Epidermal melanocyte (primary cell): ENCODE data around the gene ERBB4.

Source experiments
- DNase-seq: peaks from one replicate; pipeline ENCODE4 v3.0.0; 2011; ENCODE audit warnings: low spot score; ENCODE audit not compliant: insufficient read length

Gene ERBB4

DNA sequence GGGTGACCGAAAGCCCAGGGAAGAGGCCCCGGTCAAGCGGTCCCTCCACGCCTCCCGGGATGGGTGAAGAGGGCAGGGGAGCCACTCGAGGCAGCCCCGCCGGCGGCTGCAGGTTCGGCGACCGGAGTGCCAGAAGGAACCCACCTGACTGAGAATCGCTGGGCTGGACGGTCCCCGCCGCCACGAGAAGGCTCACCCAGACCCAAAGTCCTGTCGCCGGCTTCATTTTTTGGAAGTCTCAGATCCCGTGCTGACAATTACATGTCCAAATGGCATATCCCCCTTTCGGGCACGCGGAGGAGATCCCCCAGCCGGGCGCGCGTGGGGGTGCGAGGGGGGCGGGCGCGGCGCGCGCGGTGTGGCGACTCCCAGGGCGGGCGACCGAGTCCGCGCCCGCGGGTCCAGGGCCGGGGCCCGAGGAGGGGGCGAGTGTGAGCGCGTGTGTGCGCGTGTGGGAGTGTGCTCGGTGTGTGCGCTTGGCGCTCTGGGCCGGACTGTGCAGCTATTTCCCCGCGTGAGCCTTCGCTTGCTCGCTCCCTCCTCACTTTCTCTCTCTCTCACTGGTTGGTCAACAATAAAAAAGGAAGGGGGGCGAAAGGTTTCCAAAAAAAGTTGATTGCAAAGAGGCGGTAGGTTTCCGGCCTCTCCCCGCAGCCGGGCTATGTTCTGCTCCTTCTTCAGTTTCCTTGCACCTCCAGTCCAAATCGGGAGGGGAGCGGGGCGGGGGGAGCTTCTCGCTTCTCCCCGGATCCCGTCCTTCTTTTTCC lies at the start of gene ERBB4:
Gene ERBB4, minus strand, starts transcription at position 498 of the 767 bp plus-strand sequence. Its CDS starts 272 bp downstream, at position 226.
- no peak for DNase-seq

DNA sequence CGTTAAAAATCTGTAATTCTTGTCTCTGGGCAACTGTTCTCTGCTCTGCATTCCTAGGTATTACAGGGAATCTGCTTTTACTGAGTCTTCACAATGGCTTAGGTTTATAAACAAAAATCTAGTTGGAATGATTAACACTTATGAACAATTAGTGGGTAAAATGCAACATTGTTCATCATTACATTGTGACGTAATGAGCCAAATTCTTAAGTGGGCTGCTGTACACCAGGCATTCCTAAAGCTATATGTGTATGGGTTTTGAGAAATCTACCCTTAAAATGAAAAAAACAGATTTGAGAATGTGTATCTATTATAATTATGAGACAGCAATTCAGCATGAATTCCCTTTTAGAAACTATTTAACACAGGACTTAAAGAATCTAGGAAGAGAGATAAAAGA lies 41.5 kb upstream of the ERBB4 start:
- DNase-seq = no peak

DNA sequence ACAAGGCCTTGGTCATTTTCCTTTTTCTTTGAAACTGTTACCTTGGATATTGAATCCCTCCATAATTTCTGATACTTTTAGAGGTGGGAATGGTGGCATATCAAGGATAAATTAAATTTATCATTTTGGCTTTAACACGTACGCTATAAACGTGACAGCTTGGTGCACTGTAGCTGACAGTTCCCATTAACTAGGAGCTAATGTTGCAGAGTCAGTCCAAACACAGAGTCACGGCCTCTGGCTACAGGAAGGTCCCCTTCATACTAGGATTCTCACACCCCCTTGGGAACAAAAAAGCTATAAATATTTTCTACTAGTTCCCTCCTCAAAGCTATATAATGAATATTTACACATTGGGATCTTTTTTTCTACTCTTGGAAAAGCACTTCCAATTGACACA lies 17.7 kb upstream of the ERBB4 start:
- DNase-seq = no peak

DNA sequence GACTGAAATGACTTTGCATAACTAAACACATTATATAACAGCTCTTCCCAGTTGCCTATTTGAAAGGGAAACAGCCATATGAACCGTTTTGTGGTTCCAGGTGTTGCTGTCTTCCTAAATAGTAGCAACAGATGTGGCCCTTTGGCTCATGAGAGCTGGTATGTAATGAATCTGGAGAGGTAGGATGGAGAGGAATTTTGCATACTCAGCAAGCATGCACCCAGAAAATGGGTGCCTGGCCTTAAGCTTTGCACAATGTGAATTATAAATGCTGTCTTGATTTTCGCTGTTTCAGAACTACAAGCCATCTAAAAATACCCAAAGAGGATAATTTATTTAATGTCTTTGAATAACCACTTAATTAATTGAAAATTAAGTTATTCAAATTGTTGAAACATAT lies 15.6 kb upstream of the ERBB4 start:
- no peak for DNase-seq

DNA sequence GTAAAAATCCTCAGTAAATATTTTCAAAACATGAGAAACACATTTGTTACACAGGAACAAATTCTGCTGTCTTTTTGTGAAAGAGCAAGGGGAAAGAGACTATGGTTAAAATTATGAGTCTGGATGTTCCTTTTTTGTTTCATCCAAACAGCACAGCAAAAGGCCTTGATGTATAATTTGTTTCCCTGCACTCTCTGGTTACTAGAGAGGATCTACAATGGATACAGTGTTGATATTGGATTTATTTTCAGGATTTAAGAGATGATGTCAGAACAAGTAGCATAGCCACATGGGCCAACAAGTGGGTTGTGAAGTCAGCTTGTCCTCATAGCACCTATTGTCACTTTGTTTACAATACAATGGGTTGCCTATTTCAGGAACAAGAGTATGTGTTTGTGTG lies 11.3 kb upstream of the ERBB4 start:
- DNase-seq = no peak

DNA sequence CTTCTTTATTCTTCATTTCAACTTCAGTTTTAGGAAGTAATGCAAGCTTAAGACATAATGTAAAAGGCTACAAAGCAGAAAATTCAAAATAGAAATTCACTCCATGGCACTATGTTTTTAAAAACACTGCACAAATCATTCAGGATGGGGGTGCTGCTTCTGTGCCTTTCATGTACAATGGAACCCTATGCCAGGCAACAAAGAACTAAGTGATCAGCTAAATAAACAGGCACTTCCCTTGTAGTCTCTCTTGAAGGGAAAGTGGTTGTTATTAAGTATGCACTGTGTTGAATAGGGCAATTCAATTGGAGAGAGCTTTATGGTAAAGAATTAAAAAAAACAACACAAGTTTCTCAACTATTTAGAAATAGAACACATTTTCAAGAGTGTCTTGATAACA lies 10.9 kb upstream of the ERBB4 start:
- no peak for DNase-seq

DNA sequence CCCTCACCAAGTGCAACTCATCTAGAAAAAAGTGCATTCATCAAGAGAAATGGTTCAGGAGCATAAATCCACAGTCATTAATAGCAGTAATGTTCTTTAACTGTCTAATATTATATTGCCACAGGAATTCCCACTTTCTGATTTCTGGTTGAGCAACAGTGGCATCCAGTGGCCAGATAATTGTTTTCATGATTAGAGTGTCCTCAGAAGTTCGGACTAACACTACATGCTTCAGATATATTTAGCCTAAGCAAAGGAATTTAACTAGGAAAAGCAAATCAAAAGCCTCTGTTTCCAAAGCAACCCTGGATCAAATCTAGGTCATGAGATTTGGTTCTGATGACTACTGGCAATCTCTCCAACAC lies 9.8 kb upstream of the ERBB4 start:
- DNase-seq = no peak

DNA sequence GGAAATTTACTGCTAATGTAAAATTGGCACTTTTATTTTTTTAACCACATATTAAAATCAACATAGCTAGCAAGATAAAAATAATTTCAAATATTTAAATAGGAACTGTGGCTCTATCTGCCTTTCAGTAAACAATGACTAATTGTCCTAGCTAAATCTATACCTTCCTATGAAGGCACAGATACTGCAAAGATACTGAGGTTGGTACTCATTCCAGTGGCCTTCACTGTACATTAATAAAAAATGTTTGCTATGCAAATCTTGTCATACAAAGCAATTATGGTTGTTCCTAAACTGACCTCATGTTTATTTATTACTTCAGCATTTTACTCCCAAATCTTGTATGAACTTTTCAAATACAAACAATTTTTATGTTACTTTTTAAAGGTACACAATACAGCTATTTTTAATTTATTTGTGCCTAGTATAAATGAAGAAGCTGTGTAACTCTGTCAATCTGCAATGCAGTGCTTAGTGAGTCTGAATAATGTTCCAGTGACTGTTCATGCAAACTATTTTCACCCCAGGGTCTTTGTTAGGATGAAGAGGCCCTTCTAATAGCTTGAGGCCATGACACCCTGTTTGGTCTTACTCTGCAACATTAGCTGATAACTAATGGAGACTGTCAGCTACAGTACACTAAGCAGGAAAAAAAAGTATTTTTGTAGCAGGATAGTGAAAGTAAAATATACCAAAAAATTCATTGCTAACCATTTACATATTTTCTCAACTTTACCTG lies 9.3 kb upstream of the ERBB4 start:
- DNase-seq = no peak

DNA sequence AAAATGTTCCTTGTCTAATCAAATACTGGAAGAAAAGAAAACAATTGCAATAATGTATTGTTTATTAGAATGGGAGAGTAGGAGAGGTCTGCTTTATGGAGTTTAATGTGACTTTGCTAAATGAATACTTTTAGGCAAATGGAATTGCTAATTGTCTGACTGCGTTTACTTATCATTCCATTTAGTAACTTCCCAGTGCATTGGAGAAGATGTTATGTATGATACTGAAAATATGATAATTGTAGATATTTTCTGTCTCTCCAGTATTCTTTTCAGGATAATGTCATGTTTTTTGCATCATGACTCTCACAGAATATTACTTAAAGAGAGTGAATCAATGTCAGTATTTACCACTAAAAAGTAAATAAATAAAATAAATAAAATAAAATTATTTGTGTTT lies 8.1 kb upstream of the ERBB4 start:
- DNase-seq = no peak

DNA sequence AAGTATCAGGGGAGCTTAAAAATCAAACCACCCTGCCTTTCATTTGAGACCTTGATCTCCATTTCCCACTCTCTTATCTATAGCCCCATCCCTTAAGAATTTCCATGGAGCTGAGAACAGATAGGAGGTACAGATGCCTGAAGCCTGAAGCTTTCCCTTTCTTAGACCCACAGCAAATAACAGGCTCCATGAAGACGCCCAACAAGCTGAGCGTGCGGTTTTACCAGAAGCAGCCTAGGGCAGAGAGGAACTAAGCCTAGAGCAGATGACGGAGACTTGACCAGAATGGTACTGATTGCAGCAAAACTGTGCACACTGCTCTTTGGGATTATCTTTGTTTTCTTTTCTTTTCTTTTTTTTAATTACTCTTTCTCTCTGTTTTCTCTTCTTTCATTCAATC lies 1.7 kb upstream of the ERBB4 start:
- DNase-seq = no peak

DNA sequence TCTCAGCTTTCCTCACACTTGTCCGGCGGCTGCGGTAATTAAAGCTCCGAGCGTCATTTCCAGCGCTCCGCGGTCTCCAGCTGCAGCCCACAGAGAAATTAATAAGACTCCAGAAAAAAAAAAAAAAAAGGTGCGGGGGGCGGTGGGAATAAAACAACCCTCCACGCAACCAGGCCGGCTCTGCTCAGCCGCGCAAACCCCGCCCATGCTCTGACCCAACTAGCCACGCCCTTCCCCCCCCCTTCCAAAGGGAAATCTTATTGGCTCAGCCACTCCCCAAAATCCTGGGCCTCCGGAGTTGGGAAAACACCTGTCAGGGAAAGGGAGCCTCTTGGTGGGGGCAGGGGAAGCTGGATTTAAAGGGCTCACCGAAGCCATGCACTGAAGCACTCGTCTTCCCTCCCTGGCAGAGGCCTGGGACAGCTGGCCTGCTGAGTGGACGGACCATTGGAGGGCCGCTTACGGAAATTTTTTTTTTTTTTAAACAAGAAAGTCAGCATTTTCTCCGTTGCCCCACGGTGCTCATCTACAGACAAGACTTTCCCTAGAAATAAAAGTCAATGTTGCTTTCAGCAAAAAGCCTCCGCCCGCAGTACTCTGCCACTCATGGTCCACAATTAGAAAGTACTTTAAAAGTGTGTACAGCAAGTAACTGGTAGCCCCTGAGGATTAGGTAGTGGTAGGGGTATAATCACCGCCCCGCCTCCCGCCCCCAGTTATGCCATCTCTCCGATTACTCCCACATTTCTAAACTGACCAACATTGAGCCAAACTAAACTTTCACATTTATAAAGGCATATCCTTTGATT lies 674 bp upstream of the ERBB4 start:
- no peak for DNase-seq

DNA sequence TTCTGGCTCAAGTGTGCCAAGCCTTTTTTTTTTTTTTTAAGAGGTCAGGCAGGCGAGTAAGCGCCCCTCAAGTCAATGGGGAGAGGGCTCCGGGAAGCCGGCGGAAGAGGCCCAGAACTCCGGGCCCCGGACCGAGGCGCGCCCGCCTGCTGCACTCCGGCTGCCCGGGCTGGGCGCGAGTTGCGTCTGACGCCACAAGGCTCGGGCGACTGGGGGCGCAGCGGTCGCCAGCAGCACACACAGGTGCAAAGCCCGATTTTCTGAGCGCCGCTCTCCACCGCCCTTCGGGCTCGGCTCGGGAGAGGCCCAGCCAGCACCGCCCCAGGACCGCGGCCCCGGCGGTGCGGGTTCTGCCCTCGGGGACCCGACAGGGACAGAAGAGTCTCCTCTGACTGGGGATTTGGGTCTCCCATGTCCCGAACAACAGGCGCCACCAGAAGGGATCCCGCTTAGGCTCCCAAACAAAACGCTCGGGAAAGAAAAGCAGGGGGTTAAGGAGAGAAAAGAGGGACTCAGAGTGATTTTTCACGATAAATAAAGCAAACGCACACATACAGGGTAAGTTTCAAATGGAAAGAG lies 787 bp downstream of the ERBB4 start:
- no peak for DNase-seq

DNA sequence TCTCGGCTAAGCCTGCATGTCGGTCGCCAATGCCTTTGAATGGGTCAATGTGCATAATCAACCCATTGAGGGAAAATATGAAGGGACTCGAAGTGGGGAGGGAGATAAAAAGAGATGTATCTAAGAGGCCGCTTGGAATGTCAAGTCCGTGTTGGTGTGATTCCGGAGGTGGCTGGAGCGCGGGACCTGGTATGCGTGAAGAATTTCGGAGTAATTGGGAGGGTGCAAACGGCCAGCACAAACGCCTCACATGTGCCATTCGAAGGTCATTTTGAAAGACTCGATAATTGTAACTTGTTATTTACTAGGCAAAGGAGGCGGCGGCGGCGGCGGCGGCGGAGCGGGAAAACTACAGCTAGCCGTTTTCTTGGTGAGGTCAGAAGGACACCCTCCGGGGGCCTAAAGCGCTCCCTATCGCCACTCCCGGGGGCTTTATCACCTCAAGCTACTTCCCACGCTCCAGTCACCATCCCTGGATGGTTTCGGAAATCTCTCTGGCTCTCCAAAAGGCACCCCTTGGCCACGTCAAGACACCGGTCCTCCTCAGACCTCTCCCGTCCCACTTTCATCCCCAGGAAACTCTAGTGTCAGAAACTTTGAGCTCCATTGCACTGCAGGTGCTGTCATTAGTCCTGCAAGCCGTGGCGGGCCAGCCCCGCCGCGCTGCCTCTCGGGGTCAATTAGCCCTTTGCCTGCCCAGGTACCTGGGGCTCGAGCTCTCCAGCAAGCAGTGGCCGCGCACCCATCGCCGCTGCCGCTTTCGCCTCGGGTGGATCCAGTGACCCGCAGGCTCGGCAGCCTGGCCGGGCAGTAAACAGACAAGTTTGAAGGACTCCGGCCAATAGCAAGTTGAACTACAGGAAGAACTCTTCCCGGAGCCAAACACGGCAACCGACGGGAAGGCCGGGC lies 1.5 kb downstream of the ERBB4 start:
- DNase-seq = no peak

DNA sequence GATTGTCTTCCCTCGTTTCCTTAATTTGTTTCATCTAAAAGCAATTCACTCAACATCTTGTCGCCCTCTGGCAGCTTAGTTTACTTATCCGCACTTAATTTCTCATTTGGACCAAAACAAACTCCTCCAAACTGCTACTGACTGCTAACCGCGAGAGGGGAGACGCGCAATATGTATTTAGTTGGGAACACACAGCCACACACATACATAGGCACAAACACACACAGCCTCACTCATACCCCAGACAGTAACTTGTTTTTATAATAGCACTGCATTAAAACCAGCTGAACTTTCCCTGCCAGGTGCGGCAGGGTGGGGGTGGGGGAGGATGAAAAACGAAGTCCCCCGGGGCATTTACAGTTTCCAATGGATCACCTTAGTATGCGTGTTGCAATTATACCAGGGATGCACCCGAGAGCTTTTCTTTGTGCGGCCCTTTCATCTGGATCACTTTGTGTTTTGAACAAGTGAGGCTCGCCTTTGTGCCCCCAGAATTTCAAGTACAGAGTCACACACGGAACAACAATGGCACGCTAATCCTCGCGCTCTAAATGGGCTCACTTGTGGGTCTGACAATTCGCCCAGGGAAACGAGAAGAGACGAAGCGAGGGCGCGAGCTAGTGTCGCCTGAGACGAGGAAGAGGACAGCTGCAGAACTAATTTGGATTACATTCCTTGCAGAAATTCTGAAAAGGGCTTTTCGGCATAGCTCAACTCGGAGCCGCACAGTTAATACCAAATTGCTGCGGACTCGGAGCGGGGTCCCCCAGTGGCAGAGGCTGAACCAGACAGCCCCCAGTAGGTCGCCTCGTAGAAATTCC lies 2.4 kb downstream of the ERBB4 start:
- no peak for DNase-seq

DNA sequence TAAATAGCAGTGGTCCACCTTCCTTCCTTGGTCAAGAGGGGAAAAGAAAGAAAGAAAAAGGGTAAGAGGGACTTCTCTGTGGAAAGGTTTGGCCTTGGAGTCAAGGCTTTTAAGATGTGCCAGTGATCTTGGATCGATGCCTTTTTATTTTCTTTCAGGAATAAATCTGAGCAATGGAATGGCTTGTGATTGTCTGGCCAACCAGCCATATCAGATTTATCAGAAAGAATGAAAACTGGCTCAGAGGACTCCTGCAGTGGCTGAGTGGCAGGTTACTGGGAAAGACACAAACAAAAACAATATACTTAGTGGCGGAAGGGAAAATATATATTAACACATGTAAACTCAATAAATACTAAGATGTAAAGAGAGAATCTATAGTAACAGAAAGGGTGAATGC lies 4.3 kb downstream of the ERBB4 start:
- no peak for DNase-seq

DNA sequence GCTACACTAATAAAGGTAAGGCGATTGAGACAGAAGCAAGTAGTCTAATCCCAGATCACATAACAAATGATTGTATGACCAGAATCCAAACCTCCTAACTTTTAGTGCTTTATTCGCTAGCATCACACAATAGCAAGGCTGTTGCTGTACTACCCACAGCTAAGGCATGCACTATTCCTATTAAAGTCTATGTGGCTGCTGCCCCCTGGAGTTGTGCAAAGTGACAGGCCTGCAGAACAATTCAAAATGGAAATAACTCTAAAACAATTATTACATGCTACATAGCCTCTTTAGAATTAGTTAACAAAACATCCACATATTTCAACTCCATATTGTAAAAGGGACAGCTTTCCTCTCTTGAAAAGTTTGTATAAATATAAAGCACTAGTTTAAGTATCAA lies 6.0 kb downstream of the ERBB4 start:
- no peak for DNase-seq

DNA sequence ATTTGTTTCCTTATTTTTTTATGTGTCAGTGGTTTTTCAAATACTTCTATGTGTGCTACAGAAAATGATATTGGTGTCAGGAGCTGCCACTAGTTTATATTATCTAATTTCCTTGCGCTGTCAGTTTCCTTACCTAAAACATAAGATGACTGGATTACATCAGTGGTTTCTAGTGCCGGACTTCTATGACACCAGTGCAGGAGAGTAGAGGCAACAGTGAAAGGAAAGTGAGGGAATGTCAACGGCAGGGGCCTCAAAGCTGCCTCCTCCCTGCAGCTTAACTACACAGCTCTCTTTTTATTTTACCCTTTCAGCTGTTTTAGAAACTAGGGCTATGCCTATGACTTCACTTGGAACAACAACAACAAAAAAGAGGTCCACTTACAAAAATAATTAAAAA lies 6.5 kb downstream of the ERBB4 start:
- DNase-seq = no peak

DNA sequence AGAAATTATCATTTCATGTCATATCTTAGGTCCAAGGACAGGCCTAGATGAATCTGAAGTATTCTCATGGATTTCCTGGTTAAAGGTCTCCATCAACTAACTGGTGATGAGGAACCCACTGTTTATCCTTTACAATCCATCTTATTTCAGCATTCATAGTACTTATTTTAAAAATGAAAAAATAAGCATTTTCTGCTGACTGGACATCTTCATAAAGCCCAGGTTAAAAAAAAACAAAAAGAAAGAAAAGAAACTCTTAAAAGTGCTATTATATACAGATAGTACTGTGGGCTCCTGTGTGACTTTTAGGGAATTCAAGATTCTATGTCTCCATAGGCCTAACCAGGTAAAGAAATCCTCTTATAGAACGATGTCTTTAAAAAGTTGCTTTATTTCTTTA lies 7.1 kb downstream of the ERBB4 start:
- DNase-seq = no peak

DNA sequence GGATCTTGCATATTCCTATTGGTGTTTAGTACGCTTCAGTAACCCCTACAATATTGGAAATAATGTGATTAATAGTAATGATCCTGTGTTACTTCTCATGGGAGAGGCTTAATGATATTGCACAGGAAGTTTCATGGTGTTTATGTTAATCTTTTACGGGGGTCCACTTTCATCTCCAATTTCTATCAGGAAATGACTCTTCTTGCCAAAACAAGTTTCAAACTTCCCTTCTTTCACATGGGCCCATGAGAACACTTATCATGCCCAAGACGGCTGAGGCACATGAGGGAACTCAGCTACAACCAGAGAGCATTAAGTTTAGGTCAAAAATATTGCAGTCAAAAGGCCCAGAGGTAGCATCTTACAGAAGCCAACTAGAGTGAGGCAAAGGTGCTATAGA lies 7.6 kb downstream of the ERBB4 start:
- DNase-seq = no peak

DNA sequence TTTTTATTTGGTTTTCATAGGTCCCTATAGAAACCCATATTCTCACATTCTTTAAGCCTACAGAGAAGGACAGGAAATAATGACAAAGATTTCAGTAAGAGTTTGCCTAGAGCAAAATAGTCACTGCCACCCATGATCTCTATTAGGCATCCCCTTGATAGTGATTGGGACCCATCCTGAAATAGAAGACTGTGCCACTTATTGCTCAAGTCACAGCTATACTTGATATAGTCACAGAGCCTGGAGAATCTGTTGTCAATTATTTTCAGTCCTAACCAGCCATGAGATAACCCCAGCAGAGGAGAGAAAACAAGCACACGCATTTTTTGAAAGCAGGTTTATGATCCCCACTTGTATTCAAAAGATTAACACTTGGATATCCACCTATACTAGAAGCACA lies 8.2 kb downstream of the ERBB4 start:
- DNase-seq = no peak
